D341Med (cell line): ENCODE results near the gene POU6F2.
"Not testable (repeated sequence)": the region's sequence is repeated elsewhere in the genome, so short reads cannot be mapped to it uniquely, and the experiment has no call there.

Experiments used
- DNase-seq: peaks from one replicate; pipeline ENCODE4 v3.0.0; 2012; ENCODE audit warnings: low spot score

POU6F2 gene

GRCh38 chr7:38977685-38978084 is at the start of gene POU6F2:
Gene POU6F2, plus strand, starts transcription at chr7:38977909. Its CDS starts 45 bp downstream, at chr7:38977954.
- DNase-seq: no peak

- DNase-seq: no peak
Observed at GRCh38 chr7:38928506-38928905, 49.2 kb upstream of the POU6F2 start.

GRCh38 chr7:38929460-38930171 is 48.1 kb upstream of the POU6F2 start:
- DNase-seq: no peak

GRCh38 chr7:38932509-38933168 is 45.1 kb upstream of the POU6F2 start:
- peak; percentile 63 for DNase-seq

GRCh38 chr7:38934051-38934450 is 43.7 kb upstream of the POU6F2 start:
- no peak for DNase-seq

GRCh38 chr7:38934536-38934935 is 43.2 kb upstream of the POU6F2 start:
- DNase-seq: no peak

- DNase-seq: no peak
Observed at GRCh38 chr7:38936641-38937040, 41.1 kb upstream of the POU6F2 start.

- no peak for DNase-seq
Observed at GRCh38 chr7:38938001-38938485, 39.7 kb upstream of the POU6F2 start.

- DNase-seq: no peak
Observed at GRCh38 chr7:38938589-38938988, 39.1 kb upstream of the POU6F2 start.

GRCh38 chr7:38940774-38941173 is 36.9 kb upstream of the POU6F2 start:
- no peak for DNase-seq

- no peak for DNase-seq
Observed at GRCh38 chr7:38942431-38943051, 35.2 kb upstream of the POU6F2 start.

- not testable (repeated sequence) for DNase-seq
Observed at GRCh38 chr7:38947541-38947940, 30.2 kb upstream of the POU6F2 start.

- no peak for DNase-seq
Observed at GRCh38 chr7:38950309-38950708, 27.4 kb upstream of the POU6F2 start.

- DNase-seq: no peak
Observed at GRCh38 chr7:38951213-38951612, 26.5 kb upstream of the POU6F2 start.

GRCh38 chr7:38953227-38953626 is 24.5 kb upstream of the POU6F2 start:
- DNase-seq: no peak

- DNase-seq: no peak
Observed at GRCh38 chr7:38953971-38954370, 23.7 kb upstream of the POU6F2 start.

GRCh38 chr7:38955892-38956291 is 21.8 kb upstream of the POU6F2 start:
- no peak for DNase-seq

GRCh38 chr7:38962028-38962427 is 15.7 kb upstream of the POU6F2 start:
- no peak for DNase-seq

- DNase-seq: no peak
Observed at GRCh38 chr7:38964921-38965320, 12.8 kb upstream of the POU6F2 start.

GRCh38 chr7:38973760-38974159 is 3.9 kb upstream of the POU6F2 start:
- DNase-seq: no peak

- peak; percentile 38 for DNase-seq
Observed at GRCh38 chr7:38975944-38976392, 1.7 kb upstream of the POU6F2 start.

- DNase-seq: no peak
Observed at GRCh38 chr7:38978491-38978890, 782 bp downstream of the POU6F2 start.

- DNase-seq: no peak
Observed at GRCh38 chr7:38992203-38992602, 14.5 kb downstream of the POU6F2 start.
